GM18907 (cell line): ENCODE results near the gene SLC35B4.

Experiments used
- ATAC-seq: cut with Tn5 transposase; IDR thresholded peaks from one replicate; pipeline ENCODE4 v1.9.1; 2021; ENCODE audit warnings: mild to moderate bottlenecking, moderate library complexity; ENCODE audit not compliant: unreplicated experiment

SLC35B4 gene, protein sequence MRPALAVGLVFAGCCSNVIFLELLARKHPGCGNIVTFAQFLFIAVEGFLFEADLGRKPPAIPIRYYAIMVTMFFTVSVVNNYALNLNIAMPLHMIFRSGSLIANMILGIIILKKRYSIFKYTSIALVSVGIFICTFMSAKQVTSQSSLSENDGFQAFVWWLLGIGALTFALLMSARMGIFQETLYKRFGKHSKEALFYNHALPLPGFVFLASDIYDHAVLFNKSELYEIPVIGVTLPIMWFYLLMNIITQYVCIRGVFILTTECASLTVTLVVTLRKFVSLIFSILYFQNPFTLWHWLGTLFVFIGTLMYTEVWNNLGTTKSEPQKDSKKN

DNA sequence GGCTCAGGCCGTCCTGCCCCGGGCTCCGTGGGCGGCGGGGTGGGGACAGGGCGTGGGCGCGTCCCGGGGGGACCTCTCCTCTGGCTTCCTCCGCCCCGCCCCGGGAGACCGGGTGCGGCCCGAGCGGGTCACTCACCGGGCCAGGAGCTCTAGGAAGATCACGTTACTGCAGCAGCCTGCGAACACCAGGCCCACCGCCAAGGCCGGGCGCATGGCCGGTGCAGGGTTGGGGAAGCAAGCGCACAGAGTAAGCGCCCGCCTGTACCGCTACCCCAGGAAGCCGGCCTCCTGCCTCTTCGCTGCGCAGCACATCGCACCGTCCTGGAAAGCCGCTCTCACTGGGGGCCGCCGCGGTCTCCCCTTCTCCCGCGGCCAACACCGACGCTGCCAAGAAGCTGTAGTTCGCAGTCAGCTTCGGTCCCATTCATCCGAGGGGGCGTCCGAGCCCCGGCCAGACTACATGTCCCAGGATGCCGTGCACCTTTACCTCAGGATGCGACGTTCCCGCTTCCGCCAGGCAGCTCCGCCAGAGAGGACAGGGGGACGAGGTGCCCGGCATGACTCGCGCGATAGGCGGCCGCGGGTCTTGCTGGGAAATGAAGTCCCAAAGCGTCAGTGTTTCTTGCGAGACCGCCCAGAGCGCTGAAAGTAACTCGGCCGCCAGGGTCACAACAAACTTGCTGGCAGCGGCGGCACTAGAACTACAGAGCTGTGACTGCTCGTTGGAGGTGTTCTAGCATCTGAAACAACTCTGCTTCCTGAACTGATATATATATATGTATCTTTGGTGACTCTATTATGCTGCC lies at the start of gene SLC35B4:
Gene SLC35B4 (minus strand): TSS at position 392 of the 806 bp plus-strand sequence. CDS start 179 bp downstream, at position 213.
- ATAC-seq, result peak; percentile 99

GRCh38 chr7:134366481-134366880 lies 49.8 kb upstream of the SLC35B4 start:
- no peak for ATAC-seq

GRCh38 chr7:134365341-134366054 lies 48.8 kb upstream of the SLC35B4 start:
- ATAC-seq, result no peak

- ATAC-seq, result no peak
These were observed 47.9 kb upstream of the SLC35B4 start for GRCh38 chr7:134364619-134365037.

GRCh38 chr7:134362587-134363483 lies 46.1 kb upstream of the SLC35B4 start:
- no peak for ATAC-seq

DNA sequence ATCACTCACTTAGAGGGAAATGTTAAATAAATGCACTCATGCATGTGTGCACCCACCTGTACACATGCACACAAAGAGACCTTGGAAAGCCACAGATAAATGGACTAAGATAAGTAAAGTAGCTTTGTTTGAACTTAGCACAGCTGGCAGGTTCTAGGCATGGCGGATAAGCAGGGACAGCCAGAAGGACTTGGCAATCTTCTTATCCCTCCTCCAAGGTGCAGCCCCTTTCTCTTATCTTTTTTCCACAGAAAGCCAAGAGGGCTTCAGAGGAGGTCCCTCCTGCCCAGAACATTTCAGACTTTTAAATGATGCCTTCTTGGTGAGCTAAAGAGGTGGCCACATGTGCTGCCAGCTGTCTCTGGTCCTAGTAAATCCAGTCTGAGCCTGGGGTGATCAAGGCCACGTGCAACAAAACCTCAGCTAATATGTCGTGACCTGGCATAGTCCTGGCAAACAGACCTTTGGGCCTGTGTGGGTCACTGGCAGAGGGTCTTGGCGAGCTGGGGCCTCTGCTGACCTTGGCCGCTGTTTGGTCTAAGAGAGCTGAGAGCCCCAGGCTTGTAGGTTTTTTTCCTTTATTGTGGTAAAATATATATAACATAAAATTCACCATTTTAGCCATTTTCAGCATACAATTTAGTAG lies 43.2 kb upstream of the SLC35B4 start:
- ATAC-seq, result no peak

- ATAC-seq, result no peak
These were observed 40.8 kb upstream of the SLC35B4 start for GRCh38 chr7:134357486-134357885.

GRCh38 chr7:134356421-134356936 lies 39.7 kb upstream of the SLC35B4 start:
- ATAC-seq, result no peak

DNA sequence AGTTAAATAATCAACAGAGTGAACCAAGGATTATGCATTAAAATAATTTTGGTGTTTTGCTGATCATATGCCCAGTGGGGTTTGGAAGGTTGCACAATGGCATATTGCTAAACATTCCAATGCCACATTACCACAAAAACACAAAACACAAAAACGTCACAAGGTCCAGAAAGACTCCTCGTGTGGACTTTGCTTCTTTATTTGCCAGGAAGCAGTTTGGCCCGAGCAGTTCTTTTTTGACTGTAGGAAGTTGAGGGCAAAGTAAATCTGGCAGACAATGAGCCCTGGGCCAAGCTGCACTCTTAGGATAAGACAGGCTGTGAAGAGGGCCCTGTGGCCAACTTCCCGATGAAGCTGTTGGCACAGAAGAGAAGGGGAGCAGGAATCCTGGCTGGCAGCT lies 39.2 kb upstream of the SLC35B4 start:
- no peak for ATAC-seq

DNA sequence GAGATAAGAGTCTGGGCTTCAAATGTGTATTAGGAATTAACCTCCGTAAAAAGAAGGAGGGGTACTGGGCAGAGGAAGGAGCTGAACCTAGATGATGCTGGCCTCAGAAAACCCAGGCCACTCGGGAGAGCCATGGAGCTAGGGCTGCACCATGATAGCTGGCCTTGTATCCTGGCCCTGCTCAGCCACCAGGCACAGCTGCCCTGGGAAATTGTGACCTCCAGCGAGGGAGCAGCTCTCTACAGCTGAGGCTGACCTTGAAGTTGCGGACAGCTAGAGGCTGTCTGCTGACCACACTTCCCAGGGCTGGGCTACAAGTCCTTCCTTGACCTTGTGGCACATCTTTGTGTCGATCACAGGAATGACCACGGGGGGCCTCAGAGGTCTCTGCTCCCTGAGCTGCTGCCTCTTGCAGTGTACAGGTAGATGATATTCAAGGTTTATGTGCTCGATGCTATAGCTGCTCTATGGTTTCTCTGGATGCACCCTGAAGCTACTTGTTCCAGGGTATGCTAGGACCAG lies 38.3 kb upstream of the SLC35B4 start:
- ATAC-seq, result no peak

GRCh38 chr7:134353411-134353810 lies 36.7 kb upstream of the SLC35B4 start:
- no peak for ATAC-seq

- ATAC-seq, result no peak
These were observed 34.7 kb upstream of the SLC35B4 start for GRCh38 chr7:134351424-134351823.

DNA sequence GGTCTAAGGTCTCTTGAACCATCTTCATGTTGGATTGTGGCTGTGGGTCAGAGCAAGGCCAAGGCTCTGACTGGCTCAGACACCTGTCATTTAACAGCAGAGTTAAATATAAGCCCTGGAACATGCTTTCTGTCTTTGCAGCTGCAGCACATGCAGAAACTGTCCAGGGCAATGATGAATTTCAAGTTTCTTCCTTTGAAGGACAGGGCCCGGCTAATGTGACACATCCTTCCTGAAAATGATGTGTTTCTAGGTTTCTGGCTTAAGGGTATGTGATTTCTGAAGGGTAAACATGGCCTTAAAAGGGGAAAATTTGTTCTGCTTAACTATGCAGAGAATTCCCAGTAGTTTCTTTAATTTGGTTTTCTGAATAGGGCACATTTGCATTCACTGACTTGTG lies 34.0 kb upstream of the SLC35B4 start:
- no peak for ATAC-seq

DNA sequence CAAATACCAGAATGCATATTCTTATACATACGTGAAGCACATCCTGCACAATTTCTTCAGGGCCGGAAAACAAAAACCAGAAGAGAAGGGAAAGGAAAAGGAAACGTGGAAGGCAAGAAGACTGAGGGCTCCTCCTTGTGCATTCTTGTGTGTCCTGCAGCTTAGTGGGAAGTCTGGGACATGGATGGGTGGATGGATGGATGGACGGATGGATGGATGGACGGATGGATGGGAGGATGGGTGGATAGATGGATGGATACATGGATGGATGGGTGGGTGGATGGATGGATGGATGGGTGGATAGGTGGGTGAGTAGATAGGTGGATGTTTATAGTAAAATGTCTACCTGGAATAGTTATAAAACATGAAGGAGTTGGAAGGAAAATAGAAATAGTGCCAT lies 30.8 kb upstream of the SLC35B4 start:
- ATAC-seq, result no peak

- ATAC-seq, result no peak
These were observed 27.1 kb upstream of the SLC35B4 start for GRCh38 chr7:134343796-134344195.

DNA sequence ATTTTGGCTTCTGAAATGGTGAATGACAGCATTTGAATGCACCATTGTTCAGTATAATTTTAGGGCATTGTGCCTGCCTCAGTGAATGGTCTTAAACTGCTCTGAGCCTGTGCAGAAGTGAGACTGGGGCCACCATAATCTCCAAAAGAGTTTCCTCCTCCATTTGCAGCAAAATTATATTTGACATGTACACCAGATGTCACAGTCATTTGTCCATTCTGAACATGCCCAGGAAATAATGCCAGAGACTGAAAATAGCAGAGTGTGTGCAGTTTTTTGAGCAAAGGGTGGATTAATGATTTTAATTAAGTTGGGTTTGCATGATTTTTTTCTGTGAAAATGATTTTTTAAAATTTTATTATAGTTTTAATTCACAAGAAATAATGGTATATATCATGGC lies 26.4 kb upstream of the SLC35B4 start:
- no peak for ATAC-seq

GRCh38 chr7:134339475-134339874 lies 22.7 kb upstream of the SLC35B4 start:
- ATAC-seq, result no peak

DNA sequence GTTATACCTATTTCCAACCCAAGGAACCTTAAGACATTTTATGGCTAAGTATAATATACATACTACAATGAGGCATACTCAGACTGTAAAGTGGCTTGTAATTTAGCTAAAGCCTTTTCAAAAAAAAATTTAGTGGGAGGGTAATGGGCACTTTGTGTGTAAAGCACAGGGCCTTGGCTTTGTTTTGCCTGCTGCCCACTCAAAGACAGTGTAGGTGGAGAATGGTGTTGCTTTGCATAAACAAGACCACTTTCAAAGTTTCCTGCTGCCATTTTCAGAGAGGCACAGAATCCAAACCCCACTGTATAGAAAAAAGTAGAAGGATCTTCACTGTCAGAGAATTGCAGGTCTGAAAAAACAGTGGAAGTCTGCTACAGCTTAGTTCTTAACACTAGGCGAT lies 21.2 kb upstream of the SLC35B4 start:
- no peak for ATAC-seq

- no peak for ATAC-seq
These were observed 17.7 kb upstream of the SLC35B4 start for GRCh38 chr7:134334408-134334807.

GRCh38 chr7:134333943-134334342 lies 17.2 kb upstream of the SLC35B4 start:
- ATAC-seq, result no peak
